ENCODE data around the gene C19orf12. TPM values are rescaled to one million over a fixed set of nuclear protein-coding genes. Genes with fewer than 3 reads are reported as not detected.

C19orf12 gene
- 26.9 to 29.8 TPM (median 27.1 TPM) in 3 replicates for total RNA-seq

DNA sequence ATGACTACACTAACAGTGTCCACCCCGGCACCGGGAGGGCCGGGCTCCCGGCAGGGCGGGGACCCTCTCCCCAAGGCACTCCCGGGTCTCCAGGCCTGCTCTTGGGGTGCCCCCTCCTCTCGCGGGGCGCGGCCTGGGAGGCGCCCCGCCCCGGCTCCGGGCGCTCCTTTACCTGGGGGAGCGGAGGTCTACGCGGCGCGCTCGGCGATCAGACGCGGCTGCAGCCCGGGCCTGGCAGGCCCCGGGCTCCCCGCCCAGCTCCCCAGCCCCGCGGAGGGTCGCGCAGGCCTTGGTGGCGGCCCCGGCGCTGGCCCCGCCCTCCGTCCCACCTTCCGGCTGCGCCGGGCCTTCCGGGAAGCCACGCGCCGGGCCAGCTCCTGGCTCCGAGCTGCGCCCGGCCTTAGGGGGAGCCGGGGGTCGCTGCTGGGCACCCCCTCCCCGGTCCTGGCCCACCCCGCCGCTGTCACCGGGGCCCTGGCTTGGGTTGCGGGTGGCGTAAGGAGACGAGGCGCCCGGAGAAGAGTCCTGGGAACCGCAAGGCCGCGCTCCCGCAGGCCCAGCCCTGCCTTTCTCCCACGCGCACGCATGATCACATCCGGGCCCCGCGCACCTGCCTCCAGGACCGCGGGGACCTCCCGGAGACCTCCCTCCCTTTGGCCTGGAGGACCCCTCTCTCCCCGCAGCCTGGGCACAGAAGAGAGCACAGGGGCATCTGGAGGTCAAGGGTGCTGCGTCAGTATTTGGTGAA, at the start of gene C19orf12:
Gene C19orf12, minus strand, starts transcription at position 309 of the 748 bp plus-strand sequence. CDS start 6,848 bp downstream, outside the sequence.
- H3K27ac Mint-ChIP-seq, result peak within 1 kb of the TSS; percentile 93
- TF ChIP-seq, protein P1, sequence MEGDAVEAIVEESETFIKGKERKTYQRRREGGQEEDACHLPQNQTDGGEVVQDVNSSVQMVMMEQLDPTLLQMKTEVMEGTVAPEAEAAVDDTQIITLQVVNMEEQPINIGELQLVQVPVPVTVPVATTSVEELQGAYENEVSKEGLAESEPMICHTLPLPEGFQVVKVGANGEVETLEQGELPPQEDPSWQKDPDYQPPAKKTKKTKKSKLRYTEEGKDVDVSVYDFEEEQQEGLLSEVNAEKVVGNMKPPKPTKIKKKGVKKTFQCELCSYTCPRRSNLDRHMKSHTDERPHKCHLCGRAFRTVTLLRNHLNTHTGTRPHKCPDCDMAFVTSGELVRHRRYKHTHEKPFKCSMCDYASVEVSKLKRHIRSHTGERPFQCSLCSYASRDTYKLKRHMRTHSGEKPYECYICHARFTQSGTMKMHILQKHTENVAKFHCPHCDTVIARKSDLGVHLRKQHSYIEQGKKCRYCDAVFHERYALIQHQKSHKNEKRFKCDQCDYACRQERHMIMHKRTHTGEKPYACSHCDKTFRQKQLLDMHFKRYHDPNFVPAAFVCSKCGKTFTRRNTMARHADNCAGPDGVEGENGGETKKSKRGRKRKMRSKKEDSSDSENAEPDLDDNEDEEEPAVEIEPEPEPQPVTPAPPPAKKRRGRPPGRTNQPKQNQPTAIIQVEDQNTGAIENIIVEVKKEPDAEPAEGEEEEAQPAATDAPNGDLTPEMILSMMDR (IDR thresholded peaks at IDR 0.05; ENCODE audit: unreplicated experiment), result peak; percentile 17

DNA sequence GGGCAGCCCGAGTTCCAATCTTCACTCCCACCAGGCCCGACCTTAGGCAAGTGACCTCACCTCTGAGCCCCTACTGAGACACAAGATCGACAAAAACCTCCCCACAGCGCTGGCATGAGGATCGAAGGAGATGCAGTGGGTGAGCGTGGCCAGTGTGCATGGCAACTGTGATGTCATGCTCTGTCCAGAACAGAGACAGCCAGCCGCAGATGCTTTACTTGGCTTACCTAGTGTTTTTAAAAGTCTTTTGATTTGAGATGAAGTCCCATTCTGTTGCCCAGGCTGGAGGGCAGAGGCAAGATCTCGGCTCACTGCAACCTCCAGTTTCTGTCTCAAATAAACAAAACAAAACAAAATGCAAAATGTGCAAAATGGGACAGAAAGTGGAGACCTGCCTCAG, 49.3 kb upstream of the C19orf12 start:
- no peaks in the 10 kb centered on the region for H3K36me3 Mint-ChIP-seq
- no peak for DNase-seq (ENCODE audit: low spot score in 2 of 2, unreplicated experiment in 2 of 2)
- no peaks in the 10 kb centered on the region for H3K4me1 Mint-ChIP-seq

More for the DNA sequence above, at the start of gene C19orf12:
- H3K4me3 Mint-ChIP-seq, result peak within 1 kb of the TSS; percentile 80
- DNase-seq (ENCODE audit: low spot score in 2 of 2, unreplicated experiment in 2 of 2), result peak; percentile 63 to 76
- peaks cover 33% of the 10 kb centered on the region for H3K4me1 Mint-ChIP-seq
- H3K36me3 Mint-ChIP-seq, result no peaks in the 10 kb centered on the region
- no peaks in the 10 kb centered on the region for H3K27me3 Mint-ChIP-seq (ENCODE audit: low read depth)
- H3K9me3 Mint-ChIP-seq, result no peaks in the 10 kb centered on the region

DNA sequence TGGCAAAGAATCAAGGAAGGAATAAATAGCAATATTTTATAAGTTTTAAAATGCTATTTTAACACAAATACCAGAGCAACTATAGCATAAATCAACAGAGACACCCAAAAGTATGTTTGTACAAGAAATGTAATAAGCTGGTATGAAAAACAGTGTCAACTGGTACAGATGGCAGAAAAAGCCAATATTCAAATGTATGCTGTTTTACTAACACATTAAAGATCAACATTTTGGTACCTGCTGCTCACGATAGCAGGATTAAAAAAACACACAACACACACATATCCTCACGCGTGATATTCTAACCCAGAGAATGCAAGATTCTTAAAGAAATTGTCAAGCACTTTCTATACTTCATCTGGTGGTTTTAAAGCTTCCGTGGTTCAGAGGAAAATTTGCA, 48.1 kb upstream of the C19orf12 start:
- DNase-seq (ENCODE audit: low spot score in 2 of 2, unreplicated experiment in 2 of 2), result no peak
- Mint-ChIP-seq H3K36me3 (no peaks in the 10 kb centered on the region), H3K27ac (no peak overlapping the region), H3K4me1 (no peaks in the 10 kb centered on the region), H3K9me3 (no peaks in the 10 kb centered on the region), H3K27me3 (ENCODE audit: low read depth) (peaks cover 20% of the 10 kb centered on the region), H3K4me3 (no peak overlapping the region)
- TF ChIP-seq, protein P1 (IDR thresholded peaks at IDR 0.05; ENCODE audit: unreplicated experiment), result no peak

More for the DNA sequence above, 49.3 kb upstream of the C19orf12 start:
- TF ChIP-seq, protein P1 (IDR thresholded peaks at IDR 0.05; ENCODE audit: unreplicated experiment), result no peak
- H3K27me3 Mint-ChIP-seq (ENCODE audit: low read depth), result peaks cover 20% of the 10 kb centered on the region
- H3K9me3 Mint-ChIP-seq, result no peaks in the 10 kb centered on the region
- H3K4me3 Mint-ChIP-seq, result no peak overlapping the region
- no peak overlapping the region for H3K27ac Mint-ChIP-seq

DNA sequence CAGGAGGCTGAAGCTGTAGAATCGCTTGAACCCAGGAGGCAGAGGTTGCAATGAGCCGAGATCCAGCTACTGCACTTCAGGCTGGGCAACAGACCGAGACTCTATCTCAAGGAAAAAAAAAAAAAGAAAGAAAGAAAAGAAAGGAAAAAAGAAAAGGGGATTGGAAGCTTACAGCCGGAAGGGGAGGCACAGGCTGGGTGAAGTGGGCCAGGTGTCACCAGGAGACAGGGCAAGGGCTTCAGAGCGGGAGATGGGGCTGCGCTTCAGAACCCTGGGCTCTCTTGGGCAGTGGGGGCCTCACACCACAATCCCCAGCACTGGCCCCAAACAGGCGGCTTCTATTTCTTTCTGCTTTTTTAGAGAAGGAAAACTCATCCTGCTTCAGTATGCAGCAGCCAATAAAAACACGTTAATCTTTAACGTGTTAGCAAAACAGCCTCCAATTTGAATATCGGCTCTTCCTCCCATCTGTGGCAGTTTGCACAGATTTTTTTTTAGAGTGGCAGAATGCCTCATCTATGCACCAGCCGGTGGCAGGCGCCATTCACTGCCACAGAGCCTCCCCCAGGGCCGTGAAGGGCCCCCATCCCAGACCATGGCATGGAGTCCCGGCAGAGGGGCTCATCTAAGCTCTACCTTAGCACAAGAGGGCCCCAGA, 46.6 kb upstream of the C19orf12 start:
- Mint-ChIP-seq H3K27me3 (ENCODE audit: low read depth) (peaks cover 20% of the 10 kb centered on the region), H3K36me3 (no peaks in the 10 kb centered on the region), H3K4me3 (no peak overlapping the region), H3K4me1 (no peaks in the 10 kb centered on the region), H3K9me3 (no peaks in the 10 kb centered on the region), H3K27ac (no peak overlapping the region)
- DNase-seq (ENCODE audit: low spot score in 2 of 2, unreplicated experiment in 2 of 2), result no peak
- TF ChIP-seq, protein P1 (IDR thresholded peaks at IDR 0.05; ENCODE audit: unreplicated experiment), result no peak

DNA sequence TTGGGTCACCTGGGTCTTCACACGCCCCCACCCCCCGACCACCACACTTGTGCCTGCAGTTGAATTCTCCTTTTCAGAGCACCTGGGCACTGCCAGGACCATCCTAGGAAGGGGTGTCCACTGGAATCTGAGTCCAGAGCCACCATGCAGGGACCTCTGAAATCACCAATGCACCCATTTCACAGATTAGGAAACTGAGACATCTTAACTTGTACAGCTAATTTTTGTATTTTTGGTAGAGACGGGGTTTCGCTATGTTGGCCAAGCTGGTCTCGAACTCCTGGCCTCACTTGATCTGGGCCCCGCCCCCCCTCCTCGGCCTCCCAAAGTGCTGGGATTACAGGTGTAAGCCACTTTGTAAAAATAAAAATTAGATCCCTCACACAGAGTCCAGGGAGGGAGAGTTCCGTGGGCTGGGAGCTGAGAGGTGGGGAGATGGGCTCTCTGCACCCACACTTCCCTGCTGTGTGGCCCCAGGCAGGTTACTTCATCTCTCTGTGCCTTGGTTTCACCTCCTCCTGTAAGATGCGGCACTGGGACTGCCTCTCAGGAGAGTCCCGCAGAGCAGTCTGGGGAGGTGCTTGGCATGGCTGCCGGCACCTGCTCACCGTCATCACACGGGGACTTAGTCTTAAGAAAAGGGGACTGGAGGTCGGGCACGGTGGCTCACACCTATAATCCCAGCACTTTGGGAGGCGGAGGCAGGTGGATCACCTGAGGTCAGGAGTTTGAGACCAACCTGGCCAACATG, 45.9 kb upstream of the C19orf12 start:
- TF ChIP-seq, protein P1 (IDR thresholded peaks at IDR 0.05; ENCODE audit: unreplicated experiment), result no peak
- H3K4me1 Mint-ChIP-seq, result no peaks in the 10 kb centered on the region
- H3K4me3 Mint-ChIP-seq, result no peak overlapping the region
- peaks cover 14% of the 10 kb centered on the region for H3K27me3 Mint-ChIP-seq (ENCODE audit: low read depth)
- H3K9me3 Mint-ChIP-seq, result no peaks in the 10 kb centered on the region
- no peak overlapping the region for H3K27ac Mint-ChIP-seq
- no peaks in the 10 kb centered on the region for H3K36me3 Mint-ChIP-seq
- no peak for DNase-seq (ENCODE audit: low spot score in 2 of 2, unreplicated experiment in 2 of 2)
